NCI-H524 treated with DMSO at 0.1 percent for 48 hours (cell line): ENCODE results near the gene CCR7.
"Not testable (repeated sequence)": the region's sequence is repeated elsewhere in the genome, so short reads cannot be mapped to it uniquely, and the experiment has no call there.

Experiments
- DNase-seq: peaks from one replicate; lab custom pipeline; 2025; lab: John Stamatoyannopoulos, UW

CCR7 gene

DNA sequence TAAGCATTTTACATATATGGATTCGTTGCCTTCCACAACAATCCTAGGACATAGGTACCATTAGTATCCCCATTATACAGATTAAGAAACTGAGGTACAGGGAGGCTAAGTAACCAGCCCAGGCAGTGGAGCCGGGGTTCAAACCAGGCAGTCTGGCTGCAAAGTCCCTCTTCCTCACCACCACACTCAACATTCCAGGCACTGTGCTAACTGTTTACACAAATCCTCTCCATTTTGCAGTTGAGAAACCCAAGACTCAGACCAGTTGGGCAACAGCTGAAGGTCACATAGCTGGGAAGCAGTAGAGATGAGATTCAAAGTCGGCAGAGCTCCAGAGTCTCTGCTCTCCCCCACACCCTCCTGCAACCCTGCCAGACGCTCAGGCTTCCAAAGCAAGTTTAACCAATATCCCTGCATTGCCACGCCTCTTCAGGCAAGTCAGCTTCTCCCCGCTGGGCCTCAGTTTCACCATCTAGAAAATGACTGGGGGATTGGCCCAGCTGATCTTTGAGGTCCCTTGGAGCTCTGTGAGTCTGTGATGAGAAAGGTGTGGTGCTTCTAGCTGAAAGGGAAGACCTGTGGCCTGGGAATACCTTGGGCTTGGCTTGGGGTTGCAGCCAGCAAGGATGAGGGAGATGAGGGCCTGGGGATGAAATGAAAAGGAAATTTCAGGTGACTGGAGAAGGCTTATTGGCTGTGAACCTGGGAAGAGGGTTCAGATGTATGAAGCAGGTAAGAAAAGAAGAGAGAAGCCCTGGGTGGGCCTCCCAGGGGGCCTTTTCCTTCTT lies 14.0 kb downstream of the CCR7 start:
- no peak for DNase-seq

DNA sequence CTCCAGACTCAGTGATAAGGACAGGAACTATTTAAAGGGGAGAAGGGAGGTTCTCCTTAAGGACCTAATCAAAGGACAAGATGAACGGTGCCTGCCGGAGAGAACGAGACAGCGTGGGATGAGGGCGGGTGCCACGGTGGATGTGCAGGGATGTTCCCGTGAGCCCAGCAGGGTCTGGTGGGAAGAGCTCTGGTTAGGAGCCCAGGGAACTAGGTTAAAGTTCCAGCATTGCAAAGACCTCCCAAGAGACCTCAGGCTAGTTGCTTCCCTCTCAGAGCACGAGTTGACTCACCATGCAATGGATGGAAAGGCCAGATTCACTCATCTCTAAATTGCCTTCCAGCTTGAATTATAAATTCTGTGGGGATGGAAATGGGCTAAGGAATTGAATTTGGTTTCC lies 14.7 kb downstream of the CCR7 start:
- DNase-seq = no peak

DNA sequence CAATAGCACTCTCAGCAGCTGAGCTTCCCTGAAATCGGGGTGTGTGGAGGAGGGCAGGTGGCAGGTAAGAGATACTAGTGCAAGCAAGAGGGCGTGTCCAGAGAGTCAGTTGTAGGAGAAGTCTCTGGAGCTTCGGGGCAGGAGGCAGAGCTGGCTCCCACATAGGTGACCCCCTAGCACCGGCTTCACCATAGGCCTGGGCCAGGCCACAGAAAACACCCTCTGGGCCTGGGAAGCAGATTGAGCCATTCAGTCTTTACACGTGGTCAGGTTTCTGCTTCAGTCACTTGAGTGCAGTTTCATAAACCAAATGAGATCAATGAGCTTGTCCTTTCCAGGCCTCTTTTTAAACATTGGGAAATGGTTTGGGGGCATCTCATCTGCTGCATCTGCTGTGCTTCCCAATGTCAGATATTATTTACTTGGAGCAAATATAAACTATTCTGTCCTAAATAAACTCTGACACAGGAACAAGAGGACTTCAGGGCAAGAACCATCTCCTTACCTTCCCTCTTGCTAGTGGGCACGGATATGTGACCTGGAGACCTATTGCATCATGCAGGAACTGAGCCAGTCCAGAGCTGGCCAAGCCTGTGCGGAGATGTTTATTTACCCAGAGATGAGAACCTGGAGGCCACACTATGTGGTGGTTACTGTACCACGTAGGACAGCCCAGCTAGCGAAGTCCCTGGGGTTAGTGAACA lies 16.1 kb downstream of the CCR7 start:
- no peak for DNase-seq

DNA sequence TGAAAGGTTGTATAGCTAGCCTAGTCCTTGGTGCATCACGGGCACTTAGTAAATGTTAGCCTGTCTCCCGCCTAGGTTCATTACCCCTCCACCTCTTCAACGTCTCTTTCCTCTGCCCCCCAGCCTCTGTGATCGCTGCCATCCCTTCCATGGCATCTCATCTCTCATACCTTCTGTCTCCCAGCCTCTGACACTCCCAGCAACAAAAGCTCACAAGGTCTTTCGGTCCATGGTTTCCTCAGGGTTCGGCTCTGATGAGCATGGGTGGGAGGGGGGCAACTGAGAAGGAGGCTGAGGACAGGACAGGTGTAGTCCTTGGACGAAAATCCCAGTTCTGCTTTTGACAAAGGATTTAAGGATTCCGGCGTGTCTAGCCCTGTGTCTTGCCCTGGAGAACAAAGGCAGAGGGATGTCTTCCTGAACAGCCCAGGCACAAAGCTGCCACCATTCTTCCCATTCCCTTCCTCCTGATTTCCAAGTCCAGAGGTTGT lies 16.7 kb downstream of the CCR7 start:
- DNase-seq = no peak

GRCh38 chr17:40547785-40548478 lies 17.3 kb downstream of the CCR7 start:
- no peak for DNase-seq

GRCh38 chr17:40547079-40547784 lies 18.0 kb downstream of the CCR7 start:
- DNase-seq = no peak

DNA sequence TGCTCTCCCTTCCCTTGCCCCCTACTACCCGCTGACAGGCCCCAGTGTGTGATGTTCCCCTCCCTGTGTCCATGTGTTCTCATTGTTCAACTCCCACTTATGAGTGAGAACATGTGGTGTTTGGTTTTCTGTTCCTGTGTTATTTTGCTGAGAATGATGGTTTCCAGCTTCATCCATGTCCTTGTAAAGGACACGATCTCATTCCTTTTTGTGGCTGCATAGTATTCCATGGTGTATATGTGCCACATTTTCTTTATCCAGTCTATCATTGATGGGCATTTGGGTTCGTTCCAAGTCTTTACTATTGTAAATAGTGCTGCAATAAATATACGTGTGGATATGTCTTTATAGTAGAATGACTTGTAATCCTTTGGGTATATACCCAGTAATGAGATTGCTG lies 18.8 kb downstream of the CCR7 start:
- not testable (repeated sequence) for DNase-seq

GRCh38 chr17:40545660-40546059 lies 19.6 kb downstream of the CCR7 start:
- DNase-seq = no peak

DNA sequence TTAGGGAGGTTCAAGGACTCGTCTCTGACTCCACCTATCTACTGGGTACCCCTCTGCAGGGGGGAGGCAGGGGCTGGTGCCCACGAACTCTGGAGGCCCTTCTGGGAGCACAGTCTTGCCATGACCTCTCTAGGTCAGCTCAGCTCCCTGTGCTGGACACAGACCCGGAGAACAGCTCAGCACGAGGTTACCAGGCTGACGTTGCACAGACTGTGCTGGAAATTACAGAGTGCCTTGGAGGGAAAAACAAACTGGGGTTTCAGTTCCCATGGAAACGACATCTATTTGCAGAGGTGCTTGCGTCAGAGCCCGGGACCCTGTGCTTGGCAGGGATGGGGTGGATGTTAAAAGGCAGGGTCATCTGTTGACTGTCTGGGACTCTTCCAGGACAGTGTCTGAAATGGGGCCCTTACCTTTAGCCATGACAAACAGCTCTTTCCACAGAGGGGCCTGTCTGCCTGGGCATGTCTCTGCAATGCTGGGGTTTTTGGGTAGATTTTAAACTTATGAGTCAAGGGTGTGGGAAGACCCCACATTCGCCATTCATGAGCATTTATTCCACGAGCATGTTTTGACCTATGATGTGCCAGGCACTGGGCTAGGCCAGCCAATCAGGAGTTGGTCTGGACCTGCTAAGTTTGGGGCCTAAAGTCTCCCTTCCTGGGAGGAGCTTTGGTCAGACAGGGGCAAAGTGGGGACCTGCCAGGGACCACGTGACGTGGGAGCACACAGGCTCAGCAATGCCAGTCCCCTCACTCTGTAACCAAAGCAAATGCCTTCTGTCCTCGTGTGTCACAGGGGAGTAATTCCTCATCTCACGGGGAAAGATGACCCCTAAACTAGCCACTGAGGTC lies 22.5 kb downstream of the CCR7 start:
- no peak for DNase-seq

GRCh38 chr17:40541873-40542557 lies 23.3 kb downstream of the CCR7 start:
- no peak for DNase-seq

DNA sequence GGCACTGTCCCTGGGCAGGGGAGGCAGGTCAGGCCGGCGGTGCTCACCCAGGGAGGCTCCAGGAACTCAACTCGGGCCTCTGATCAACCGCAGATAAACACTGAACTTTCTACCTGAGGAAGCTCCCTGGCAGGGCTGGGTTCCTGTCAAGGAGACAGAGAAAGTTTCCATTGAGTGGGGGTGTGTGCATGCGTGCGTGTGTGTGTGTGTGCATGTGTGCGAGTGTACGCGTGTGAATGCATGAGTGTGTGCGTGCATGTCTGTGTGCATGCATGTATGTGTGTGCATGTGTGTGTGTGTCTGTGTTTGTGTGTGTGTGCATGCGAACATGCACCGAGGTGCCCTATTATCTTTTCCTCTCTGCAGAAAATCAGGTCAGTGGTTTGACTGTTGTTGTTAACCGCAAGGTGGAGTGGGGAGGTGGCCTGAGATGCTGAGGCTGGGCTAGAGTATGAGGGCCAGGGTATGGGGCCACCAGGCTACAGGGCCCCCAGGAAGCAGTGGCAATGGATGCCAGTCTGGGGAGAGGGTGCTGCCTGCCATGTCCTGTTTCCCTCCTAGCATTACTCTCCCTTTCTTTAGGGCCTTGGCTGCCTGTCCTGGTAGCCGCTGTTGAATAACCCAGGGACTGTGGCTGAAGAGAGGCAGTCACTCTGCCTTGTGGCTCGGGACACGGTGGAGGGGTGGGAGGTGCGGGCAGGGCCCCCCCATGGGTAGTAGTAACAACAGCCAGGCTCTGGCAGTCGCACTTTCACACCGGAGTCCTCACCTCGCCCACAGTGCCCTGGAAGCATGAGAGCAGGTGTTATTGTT lies 24.0 kb downstream of the CCR7 start:
- no peak for DNase-seq

GRCh38 chr17:40540448-40540847 lies 24.8 kb downstream of the CCR7 start:
- DNase-seq = no peak

- no peak for DNase-seq
These were observed 25.4 kb downstream of the CCR7 start for GRCh38 chr17:40539711-40540411.

GRCh38 chr17:40538936-40539705 lies 26.2 kb downstream of the CCR7 start:
- DNase-seq = no peak

GRCh38 chr17:40538019-40538935 lies 27.0 kb downstream of the CCR7 start:
- DNase-seq = no peak

- DNase-seq = no peak
These were observed 28.7 kb downstream of the CCR7 start for GRCh38 chr17:40536295-40537171.
